Mesenteric fat pad (tissue), 1 donor: ENCODE results near the gene RIPK3. TPM values are rescaled to one million over a fixed set of nuclear protein-coding genes. Genes with fewer than 3 reads are reported as not detected.
"Not testable (repeated sequence)": the region's sequence is repeated elsewhere in the genome, so short reads cannot be mapped to it uniquely, and the experiment has no call there.

Source experiments
- DNase-seq: peaks from one replicate; pipeline ENCODE4 v3.0.0-alpha.2; 2020; ENCODE audit warnings: low spot score
- total RNA-seq: library from RNA; stranded (reverse); fragmentation: NEBNext Ultra II Directional; extraction: Animal tissue kit (Norgen Biotek cat#: 25700); gene quantifications from one replicate; pipeline ENCODE4 v1.2.1, GENCODE V29; 2021
- donor health status: DM: yes; HTN: yes; CAD: no.

The RIPK3 gene
- total RNA-seq, 1 donor from 2014 or later = 12.7 TPM

GRCh38 chr14:24348186-24348585, 8.4 kb upstream of the RIPK3 start:
- DNase-seq = no peak

DNA sequence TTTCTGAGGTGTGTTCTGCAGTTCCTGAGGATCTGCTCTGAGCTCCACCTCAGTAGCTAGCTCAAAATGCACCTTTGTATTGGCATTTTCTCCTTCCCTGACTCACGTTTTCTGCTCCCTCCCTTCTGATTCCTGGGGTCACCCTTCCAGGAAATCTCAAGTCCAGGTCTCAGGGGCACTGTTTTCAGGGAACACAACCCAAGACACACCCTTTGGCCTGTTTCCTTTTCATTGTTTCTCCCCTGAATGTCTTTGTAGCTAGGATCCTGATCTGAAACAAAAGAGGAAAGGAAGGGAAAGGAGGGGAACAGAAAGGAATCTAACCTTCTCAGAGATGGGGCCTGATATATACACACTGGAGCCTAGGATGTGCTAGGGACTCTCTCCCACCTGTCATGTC, 7.3 kb upstream of the RIPK3 start:
- no peak for DNase-seq

DNA sequence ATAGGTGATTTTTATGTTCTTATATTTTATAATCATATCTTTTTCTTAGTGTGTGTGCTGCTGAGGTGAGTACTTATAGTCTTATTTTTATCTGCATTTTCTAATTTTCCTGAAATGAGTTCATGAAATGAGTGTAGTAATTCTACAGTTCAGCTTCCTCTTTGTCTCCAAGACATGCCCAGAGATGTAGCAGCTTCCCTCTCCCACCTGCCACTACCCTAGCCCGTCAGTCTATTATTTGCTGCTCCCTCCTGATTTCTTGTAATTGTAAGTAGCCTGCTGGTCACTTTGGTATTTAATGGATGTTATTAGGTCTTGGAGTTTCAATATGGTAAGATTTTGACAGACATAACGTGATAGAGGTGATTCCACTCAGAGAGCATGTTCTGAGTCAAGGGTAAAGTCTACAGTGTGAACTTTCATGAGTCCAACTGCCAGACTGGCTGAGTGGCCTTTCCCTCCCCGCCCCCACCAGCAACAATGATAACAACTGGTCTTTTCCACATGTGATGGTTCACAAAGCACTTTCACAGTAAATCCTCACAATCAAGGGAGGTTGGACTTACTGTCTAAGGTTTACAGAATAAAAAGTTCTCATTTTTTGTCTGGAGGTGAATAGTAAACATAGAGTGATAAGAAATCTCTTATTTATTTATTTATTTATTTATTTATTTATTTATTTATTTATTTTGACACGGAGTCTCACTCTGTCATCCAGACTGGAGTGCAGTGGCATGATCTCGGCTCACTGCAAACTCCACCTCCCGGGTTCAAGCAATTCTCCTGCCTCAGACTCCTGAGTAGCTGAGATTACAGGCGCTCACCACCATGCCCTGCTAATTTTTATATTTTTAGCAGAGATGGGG, 4.2 kb upstream of the RIPK3 start:
- DNase-seq = no peak

DNA sequence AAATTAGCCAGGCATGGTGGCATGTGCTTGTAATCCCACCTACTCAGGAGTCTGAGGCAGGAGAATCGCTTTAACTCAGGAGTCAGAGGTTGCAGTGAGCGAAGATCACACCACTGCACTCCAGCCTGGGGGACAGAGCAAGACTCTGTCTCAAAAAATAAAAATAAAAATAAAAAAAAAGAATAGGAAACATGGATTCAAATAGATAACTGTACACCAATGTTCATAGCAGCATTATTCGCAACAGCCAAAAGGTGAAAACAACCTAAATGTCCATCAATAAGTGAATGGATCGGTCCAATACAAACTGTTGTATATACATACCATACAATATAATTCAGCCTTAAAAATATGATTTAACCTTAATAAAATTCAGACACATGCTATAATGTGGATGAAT, 3.1 kb upstream of the RIPK3 start:
- DNase-seq = no peak

DNA sequence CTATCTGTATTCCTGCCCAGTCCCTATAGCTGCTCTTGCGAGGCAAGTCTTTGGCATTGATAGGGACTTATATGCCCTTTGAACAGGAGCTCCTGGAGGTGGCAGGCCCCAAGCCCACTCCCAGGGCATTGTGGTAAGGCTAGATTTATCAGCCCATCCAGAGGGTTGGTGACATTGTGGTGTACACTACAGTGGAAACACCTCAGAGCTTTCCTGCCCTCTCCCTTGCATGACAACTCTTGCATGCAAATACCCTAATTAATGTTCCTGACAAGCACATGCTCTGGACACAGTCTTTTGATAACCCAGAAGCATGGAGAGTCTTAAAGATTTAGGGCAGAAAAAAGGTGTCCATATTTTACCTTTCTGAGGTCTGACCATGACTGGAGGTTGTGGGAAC, 815 bp upstream of the RIPK3 start:
- no peak for DNase-seq

GRCh38 chr14:24338843-24339242, 948 bp downstream of the RIPK3 start:
- no peak for DNase-seq

DNA sequence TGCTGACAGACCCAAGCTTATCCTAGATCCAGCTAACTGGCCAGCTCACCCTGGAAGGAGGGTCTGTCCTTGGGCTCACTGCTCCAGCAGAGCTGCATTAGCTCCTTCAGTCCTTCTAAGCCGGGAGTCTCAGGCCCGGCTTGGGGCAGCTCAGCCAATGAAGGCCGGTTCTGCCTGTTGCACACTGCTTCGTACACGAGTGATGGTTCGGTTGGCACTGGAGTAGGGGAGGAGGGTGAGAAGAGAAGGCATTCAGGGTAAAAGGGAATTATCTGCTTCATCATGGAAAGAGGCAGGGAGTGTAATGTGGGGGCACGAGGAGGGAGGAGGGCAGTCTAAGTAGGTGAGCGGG, 2.0 kb downstream of the RIPK3 start:
- DNase-seq = no peak

GRCh38 chr14:24337144-24337823, 2.5 kb downstream of the RIPK3 start:
- DNase-seq = no peak

- DNase-seq = no peak
These were observed 4.2 kb downstream of the RIPK3 start for GRCh38 chr14:24335461-24336171.

DNA sequence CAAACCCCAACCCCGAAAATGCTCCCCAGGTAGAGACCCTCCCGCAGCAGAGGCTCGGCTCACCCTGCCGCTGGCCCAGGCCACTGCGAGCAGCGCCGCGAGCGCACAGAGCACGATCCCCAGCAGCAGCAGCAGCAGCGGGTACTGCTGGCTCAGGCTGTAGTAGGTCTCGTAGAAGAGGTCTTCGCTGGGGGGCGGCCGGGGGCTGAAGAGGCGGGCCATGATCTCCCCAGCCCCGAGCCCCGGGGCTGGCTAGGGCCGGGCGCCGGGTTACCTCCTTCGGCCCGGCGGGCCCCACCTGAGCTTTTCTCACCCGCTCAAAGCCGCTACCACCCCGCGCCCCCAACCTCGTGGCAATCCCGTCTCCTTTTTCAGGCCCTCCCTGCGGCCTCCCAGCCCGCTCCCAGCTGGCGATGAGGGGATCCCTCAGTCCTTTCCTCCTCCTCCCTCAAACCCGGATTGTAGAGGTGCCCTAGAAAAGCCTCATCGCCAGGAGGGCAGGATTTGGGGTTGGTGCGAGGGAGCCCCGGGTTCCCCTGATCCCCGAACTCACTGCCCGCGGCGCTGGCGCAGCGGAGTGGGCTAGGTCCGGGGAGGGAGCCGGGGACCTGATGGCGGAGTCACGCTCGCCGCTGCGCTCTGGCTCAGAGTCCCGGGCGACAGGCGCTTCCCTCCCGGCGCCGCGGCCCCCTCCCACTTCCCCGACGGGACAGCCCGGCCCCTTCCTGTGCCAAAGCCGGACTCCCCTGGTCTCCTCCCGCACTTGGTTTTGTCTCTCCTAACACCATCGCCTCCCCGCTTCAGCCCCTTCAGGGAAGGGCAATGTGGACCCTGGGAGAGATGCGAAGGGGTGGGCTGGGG, 5.1 kb downstream of the RIPK3 start, which contains the start of gene ADCY4:
Gene ADCY4, minus strand, starts transcription at position 641 of the 861 bp plus-strand sequence. Its CDS starts 419 bp downstream, at position 222.
- no peak for DNase-seq

GRCh38 chr14:24332268-24332993, 7.4 kb downstream of the RIPK3 start:
- DNase-seq = no peak

GRCh38 chr14:24331731-24332267, 8.0 kb downstream of the RIPK3 start:
- DNase-seq = no peak

DNA sequence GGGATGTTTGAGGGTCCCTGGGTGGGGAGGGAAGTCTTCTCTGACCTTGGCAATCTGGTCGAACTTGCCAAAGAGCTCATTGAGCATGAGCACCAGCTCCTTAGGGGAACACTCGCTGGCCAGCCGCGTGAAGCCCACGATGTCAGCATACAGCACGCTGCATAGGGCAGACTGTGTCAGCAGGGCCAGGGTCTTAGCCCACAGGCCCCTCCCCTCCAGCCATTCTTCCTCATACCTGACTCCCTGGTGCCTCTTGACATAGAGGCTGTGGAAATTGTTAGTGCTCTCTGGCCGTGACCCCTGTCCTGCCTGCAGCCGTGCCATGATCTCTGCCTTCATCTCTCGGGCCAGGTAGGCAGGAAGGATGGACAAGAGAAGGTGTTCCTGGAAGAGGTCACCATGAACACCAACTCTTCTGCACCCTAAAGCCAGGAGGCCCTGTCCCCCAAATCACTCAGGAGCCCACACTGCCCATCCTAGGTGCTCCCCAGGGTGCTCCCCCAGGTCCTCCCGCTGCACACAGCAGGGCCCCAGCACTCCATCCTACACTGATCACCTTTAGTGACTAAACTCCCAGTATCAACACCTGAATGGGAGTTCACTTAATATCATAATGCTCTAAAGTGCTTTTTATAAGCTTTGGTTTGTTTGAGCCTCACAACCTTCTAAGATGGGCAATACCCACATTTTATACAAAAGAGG, 8.7 kb downstream of the RIPK3 start:
- no peak for DNase-seq

DNA sequence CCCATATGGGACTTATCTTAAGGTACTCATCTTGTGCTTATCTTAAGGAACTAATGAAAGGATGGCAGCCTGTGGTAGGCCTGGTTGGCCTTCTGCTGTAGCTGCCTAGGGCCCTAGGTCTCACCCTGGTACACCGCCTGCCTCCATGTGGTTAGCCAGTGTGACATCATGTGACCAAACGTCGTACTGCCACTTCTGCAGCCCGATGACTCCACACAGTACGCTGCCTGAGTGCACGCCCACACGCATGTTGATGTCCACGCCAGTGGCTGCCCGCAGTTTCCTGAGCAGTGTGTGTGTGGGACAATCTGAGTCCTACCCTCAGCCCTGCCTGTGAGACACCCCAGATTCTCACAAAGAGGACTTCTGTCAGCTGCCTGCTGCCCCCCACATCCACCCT, 10.1 kb downstream of the RIPK3 start:
- DNase-seq = no peak

- no peak for DNase-seq
These were observed 10.6 kb downstream of the RIPK3 start for GRCh38 chr14:24329073-24329663.

GRCh38 chr14:24327914-24328313, 11.9 kb downstream of the RIPK3 start:
- DNase-seq = not testable (repeated sequence)

DNA sequence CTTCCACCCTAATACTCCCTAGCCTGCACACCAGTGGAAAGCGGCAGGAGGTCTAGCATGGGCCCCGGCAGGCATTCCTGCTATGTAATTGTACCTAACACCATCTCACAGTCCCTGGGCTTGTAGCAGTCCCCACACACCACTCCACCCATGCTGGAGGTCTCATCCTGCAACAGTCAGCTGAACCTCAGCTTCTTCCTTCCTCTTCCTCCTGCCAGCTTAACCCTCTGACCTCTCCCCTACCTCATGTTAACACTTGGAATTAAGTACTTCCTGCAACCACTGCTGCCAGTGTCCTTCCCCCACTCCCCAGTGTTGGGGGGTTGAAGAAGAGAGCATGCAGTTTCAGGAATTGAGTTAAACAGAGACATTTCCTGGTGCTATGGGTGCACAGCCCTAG, 12.5 kb downstream of the RIPK3 start:
- no peak for DNase-seq

GRCh38 chr14:24325963-24326362, 13.8 kb downstream of the RIPK3 start:
- no peak for DNase-seq

DNA sequence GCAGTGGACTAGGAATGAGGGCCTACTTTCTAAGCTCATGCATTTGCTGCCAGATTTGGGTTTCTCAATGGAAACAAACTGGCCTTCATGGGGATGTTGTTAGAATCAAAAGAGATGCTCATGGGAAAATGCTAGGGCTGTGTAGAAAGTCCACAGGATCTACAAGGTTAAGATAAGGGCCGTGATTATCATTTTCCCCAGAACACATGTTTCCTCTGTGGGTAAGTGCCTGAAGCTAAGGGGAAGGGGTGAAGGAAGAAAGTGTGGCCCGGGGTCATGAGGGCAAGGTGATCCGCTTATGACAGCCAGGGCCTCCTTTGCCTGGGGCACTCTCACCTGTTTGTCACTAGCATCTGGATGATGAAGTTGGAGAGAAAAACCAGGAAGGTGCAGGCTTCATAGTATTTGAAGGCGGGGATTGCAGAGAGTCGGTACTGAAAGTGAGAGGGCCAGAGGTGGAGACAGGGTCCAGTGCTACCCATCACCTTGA, 14.7 kb downstream of the RIPK3 start:
- no peak for DNase-seq
